GM13976 (cell line): Measurements from ENCODE around the gene PSMD6.

Experiments used
- DNase-seq: peaks from one replicate; pipeline ENCODE4 v3.0.0; 2012; ENCODE audit warnings: low spot score
- in situ Hi-C: fragments of 300-500 bp; cut with MboI; formaldehyde crosslinking; loops from one replicate; pipeline ENCODE4 v1.12.0; 2022; ENCODE audit warnings: low sequenced_read_pairs, mixed read lengths, inconsistent platforms; ENCODE audit not compliant: unreplicated experiment
- TF ChIP-seq, protein P1 (sequence below): IDR thresholded peaks from 2 replicates; pipeline ENCODE4 v1.5.1; 2012; ENCODE audit warnings: borderline replicate concordance, mild to moderate bottlenecking; ENCODE audit not compliant: insufficient read depth; ENCODE audit errors: extremely low read depth, missing control alignments, control extremely low read depth

PSMD6 gene

GRCh38 chr3:64055076-64055475, 31.8 kb upstream of the PSMD6 start:
- in situ Hi-C loops: no loop called here
- TF ChIP-seq, protein P1, sequence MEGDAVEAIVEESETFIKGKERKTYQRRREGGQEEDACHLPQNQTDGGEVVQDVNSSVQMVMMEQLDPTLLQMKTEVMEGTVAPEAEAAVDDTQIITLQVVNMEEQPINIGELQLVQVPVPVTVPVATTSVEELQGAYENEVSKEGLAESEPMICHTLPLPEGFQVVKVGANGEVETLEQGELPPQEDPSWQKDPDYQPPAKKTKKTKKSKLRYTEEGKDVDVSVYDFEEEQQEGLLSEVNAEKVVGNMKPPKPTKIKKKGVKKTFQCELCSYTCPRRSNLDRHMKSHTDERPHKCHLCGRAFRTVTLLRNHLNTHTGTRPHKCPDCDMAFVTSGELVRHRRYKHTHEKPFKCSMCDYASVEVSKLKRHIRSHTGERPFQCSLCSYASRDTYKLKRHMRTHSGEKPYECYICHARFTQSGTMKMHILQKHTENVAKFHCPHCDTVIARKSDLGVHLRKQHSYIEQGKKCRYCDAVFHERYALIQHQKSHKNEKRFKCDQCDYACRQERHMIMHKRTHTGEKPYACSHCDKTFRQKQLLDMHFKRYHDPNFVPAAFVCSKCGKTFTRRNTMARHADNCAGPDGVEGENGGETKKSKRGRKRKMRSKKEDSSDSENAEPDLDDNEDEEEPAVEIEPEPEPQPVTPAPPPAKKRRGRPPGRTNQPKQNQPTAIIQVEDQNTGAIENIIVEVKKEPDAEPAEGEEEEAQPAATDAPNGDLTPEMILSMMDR: no peak
- DNase-seq: no peak

DNA sequence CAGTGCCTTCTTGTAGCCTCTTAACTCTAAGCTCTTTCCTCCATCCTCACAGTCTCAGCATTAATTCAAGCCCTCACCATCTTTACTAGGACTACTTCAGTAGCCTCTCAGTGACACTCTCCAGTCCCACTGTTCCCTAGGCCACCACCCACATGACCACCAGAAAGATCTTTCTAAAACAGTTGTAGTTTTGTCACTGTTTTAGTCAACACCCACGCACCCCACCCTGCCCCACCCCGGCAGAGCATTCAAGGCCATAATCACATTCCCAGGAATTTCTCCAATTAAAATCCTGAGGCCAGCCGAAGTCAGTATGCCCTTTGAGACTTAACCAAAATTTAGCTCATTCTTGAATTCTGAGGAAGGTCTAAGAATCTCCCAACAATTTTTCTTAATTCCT, 31.2 kb upstream of the PSMD6 start:
- in situ Hi-C loops: no loop called here
- DNase-seq: no peak
- TF ChIP-seq, protein P1: no peak

GRCh38 chr3:64053581-64053980, 30.3 kb upstream of the PSMD6 start:
- no peak for DNase-seq
- TF ChIP-seq, protein P1: no peak
- in situ Hi-C loops: no loop called here

DNA sequence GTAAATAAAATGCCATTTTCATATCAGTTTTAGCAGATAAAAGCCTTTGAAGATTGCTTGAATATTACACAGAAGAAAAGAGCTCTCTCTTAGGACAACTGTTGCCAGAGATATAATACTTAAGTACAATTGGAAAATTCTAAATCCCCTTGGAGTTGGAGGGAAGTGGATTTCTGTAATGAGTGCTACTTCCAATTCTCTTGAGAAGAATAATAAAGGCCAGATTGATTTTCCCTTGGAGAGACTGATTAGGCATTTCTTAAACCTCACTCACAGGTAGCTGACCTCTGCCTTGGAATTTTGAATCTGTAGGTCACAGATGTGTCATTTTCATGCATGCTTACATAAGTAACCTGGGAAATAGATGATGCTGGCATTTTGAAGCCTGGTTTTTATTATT, 29.8 kb upstream of the PSMD6 start:
- TF ChIP-seq, protein P1: no peak
- in situ Hi-C loops: no loop called here
- no peak for DNase-seq

- in situ Hi-C loops: no loop called here
- TF ChIP-seq, protein P1: no peak
- no peak for DNase-seq
Measured at GRCh38 chr3:64049832-64050231, 26.5 kb upstream of the PSMD6 start.

GRCh38 chr3:64049136-64049535, 25.8 kb upstream of the PSMD6 start:
- in situ Hi-C loops: no loop called here
- TF ChIP-seq, protein P1: no peak
- DNase-seq: no peak

- in situ Hi-C loops: no loop called here
- DNase-seq: no peak
- TF ChIP-seq, protein P1: no peak
Measured at GRCh38 chr3:64048631-64049061, 25.4 kb upstream of the PSMD6 start.
